Choroid plexus epithelial cell (primary cell): Measurements from ENCODE around the gene KCNC2.

ENCODE experiments used
- DNase-seq: peaks from one replicate; pipeline ENCODE4 v3.0.0-alpha.2; 2010; ENCODE audit warnings: low read depth
- H3K4me3 ChIP-seq: 2 replicates; pipeline ENCODE4 v1.5.1; 2011; ENCODE audit warnings: low read depth, mild to moderate bottlenecking, control low read depth, low read length, moderate library complexity
- CTCF ChIP-seq: conservative IDR thresholded peaks from 2 replicates; pipeline ENCODE4 v1.5.1; 2011; ENCODE audit warnings: low read depth, mild to moderate bottlenecking, control low read depth, inconsistent platforms, low read length, moderate library complexity

Gene KCNC2

DNA sequence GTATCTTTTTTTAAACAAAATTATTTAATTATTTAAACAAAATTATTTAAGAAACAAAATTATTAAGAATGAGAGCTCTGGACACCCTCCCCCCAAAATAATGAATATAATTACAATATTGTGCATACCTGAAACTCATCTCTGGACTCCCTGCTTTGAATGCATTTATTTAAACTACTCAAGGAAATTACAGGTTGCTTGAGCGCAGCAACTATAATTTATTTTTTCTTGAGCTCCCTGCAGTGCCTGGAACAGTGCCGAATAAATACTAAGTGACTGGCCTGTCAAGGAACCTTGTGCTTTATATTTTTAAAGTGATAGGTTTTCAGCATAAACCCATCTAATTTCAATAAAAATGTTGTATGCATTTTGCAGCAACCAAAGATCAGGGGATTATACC, 93.9 kb downstream of the KCNC2 start:
- TF ChIP-seq CTCF, result no peak
- H3K4me3 ChIP-seq, result no peak overlapping the region
- DNase-seq, result no peak

DNA sequence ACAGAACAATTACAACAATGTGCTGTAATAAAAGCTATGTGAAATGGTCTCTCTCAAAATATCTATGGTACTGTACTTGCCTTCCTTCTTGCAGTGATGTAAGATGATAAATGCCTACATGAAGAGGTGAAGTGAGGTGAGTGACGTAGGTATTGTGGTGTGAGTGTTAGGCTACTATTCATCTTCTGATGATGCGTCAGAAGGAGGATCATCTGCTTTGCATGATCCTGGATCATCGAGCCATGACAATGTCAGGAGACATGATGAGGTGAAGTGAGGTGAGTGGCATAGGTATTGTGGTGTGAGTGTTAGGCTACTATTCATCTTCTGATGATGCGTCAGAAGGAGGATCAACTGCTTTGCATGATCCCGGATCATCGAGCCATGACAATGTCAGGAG, 105.8 kb downstream of the KCNC2 start:
- H3K4me3 ChIP-seq, result no peak overlapping the region
- DNase-seq, result no peak
- TF ChIP-seq CTCF, result no peak

DNA sequence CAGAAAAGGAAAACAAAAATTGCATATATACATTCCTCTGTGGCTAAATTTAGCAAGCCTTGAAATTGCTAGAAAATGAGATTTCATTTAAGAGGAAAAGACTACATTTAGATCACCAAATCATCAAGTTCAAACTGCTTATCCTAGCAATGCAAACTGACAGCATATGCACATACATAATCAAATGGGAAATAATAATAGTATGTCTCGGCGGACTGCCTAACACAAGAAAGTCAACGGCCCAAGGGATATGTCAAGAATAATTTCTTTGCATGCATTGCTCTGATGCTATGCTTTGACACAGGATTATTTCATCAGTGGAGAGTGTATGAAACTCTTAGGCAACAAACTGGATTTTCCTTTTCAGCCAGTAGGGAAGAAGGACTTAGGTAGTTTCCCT, 107.9 kb downstream of the KCNC2 start:
- no peak for TF ChIP-seq CTCF
- DNase-seq, result no peak
- no peak overlapping the region for H3K4me3 ChIP-seq

- no peak for TF ChIP-seq CTCF
- no peak for DNase-seq
- H3K4me3 ChIP-seq, result no peak overlapping the region
Observed at GRCh38 chr12:75099210-75099609, 110.4 kb downstream of the KCNC2 start.

DNA sequence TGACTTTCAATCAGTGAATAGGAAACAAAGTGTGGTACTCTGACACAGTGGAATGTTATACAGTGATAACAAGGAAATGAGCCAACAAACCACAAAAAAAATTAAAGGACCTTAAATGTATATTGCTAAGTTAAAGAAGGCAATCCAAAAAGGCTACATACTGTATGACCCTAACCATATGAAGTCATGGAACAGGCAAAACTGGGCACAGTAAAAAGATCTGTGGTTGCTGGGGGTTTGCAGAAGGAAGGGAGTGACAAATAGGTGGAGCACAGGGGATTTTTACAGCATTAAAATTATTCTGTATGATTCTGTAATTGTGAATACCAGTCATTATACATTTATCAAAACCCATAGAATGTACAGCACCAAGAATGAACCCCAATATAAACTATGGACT, 112.6 kb downstream of the KCNC2 start:
- no peak overlapping the region for H3K4me3 ChIP-seq
- no peak for TF ChIP-seq CTCF
- no peak for DNase-seq

GRCh38 chr12:75087654-75088053, 122.0 kb downstream of the KCNC2 start:
- TF ChIP-seq CTCF, result peak; percentile 14
- peak; percentile 18 for DNase-seq
- no peak overlapping the region for H3K4me3 ChIP-seq

DNA sequence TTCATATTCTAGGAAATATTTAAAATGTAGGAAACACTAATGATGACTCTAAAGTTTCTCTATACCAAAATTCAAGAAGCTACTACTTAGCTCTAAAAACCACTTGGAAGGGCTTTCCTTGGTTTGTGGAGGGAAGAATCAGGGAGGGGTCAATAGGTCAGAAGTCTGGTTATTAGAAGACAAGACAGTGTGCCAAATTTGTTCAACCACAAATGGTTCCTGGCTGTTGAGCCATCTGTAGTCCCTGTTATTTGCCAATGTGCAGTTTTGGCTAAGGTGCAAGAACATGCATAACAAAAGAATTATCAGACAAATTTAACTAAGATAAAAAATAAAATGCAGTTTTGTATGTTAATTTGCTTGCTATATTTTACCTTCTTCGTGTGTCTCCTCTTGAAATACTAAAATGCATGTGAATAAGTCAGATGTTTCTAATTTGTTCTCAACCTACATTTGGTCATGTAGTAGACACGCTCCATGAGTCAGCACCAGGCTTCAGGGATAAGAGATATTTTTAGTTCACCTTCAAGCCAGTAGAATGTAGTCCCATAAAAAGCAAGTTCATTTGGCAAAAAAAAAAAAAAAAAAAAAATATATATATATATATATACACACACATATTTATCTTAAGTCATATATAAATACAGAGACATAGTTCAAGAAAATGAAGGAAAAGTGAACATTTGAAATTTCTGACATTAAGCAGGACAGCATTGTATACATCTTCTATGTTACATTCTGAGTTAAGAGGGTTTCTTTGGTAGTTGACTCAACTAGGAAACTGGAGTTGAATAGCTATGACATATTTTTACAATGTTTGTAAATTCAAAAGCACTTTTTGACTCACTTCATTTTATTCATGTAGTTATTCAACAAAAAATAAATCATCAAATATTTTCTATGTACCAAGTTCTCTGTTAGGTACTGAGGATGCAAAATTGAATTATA, 123.3 kb downstream of the KCNC2 start:
- H3K4me3 ChIP-seq, result no peak overlapping the region
- TF ChIP-seq CTCF, result no peak
- peak; percentile 3 for DNase-seq
